T-helper 2 cell treated with Interferon-gamma antibody and Interleukin-4, amounts not matched to agents 100 ng/mL and 5 ng/mL, for 36 hours (primary cell): ENCODE measurements around the gene POLR2L. TPM values are rescaled to one million over a fixed set of nuclear protein-coding genes. Genes with fewer than 3 reads are reported as not detected.

ENCODE experiments used
- intact Hi-C: fragments of 100-400 bp; cut with micrococcal nuclease; formaldehyde crosslinking; loops from one replicate; pipeline ENCODE4 v1.15.1; 2023
- total RNA-seq: library from RNA; stranded (reverse); gene quantifications from 2 replicates; pipeline ENCODE4 v1.2.3, GENCODE V29; 2022

Gene POLR2L
- total RNA-seq, 1 donor from 2014 or later = 106 TPM

GRCh38 chr11:797296-798092, 44.8 kb downstream of the POLR2L start:
- intact Hi-C loops = loop anchor here (1.0 to 5.0 kb wide), 6 partner anchors 8 to 220 kb away; partner anchors contain the start of genes DEAF1, GATD1, PHRF1 and PIDD1

- intact Hi-C loops = loop anchor here (1.0 to 5.0 kb wide), 5 partner anchors 9 to 219 kb away; partner anchors contain the start of genes DEAF1, PHRF1, PIDD1 and RPLP2
Observed at GRCh38 chr11:796565-797295, 45.6 kb downstream of the POLR2L start.

- intact Hi-C loops = loop anchor here (2.0 to 5.0 kb wide), 3 partner anchors 49 to 219 kb away; partner anchors contain the start of genes DEAF1, PHRF1, TALDO1 and TMEM80
Observed at GRCh38 chr11:795634-796564, 46.4 kb downstream of the POLR2L start.

- intact Hi-C loops = loop anchor here (5.0 kb wide), 2 partner anchors 48 to 218 kb away; partner anchors contain the start of genes PHRF1 and TALDO1
Observed at GRCh38 chr11:794766-795633, 47.3 kb downstream of the POLR2L start.

- intact Hi-C loops = no loop called here
Observed at GRCh38 chr11:794013-794765, 48.1 kb downstream of the POLR2L start.

GRCh38 chr11:793556-793955, 48.8 kb downstream of the POLR2L start:
- intact Hi-C loops = no loop called here

- intact Hi-C loops = no loop called here
Observed at GRCh38 chr11:792873-793272, 49.5 kb downstream of the POLR2L start.

GRCh38 chr11:792535-792821, 49.9 kb downstream of the POLR2L start:
- intact Hi-C loops = no loop called here

GRCh38 chr11:791658-792534, 50.4 kb downstream of the POLR2L start:
- intact Hi-C loops = no loop called here

- intact Hi-C loops = no loop called here
Observed at GRCh38 chr11:790721-791564, 51.4 kb downstream of the POLR2L start.

- intact Hi-C loops = no loop called here
Observed at GRCh38 chr11:789943-790342, 52.4 kb downstream of the POLR2L start, which contains the start of gene CEND1. CEND1 (minus strand) TSS chr11:790090; CDS start chr11:788576, 1,514 bp downstream.

Other genes starting within 250 kb of the POLR2L start
- 50.9 and 55.3 TPM in 2 replicates for gene IRF7, start 226.6 kb downstream of the POLR2L start, total RNA-seq
- gene CDHR5, start 217.6 kb downstream of the POLR2L start, total RNA-seq = 0.07 TPM in 1 of 2 replicates, not detected in the other
- not detected in 2 replicates for gene SCT, start 215.3 kb downstream of the POLR2L start, total RNA-seq
- gene DRD4, start 205.3 kb downstream of the POLR2L start, total RNA-seq = 0.14 and 0.39 TPM in 2 replicates
- gene DEAF1, start 147.3 kb downstream of the POLR2L start, total RNA-seq = 49.3 and 52.6 TPM in 2 replicates
- gene TMEM80, start 146.7 kb downstream of the POLR2L start, total RNA-seq = 21.9 and 22.6 TPM in 2 replicates
- gene EPS8L2, start 136.3 kb downstream of the POLR2L start, total RNA-seq = 12.3 and 12.6 TPM in 2 replicates
- gene TALDO1, start 95.1 kb downstream of the POLR2L start, total RNA-seq = 261 and 277 TPM in 2 replicates
- 60.8 and 61.5 TPM in 2 replicates for gene GATD1, start 65.0 kb downstream of the POLR2L start, total RNA-seq
- gene CEND1, start 52.4 kb downstream of the POLR2L start, total RNA-seq = 1.6 and 2.0 TPM in 2 replicates
- 57.4 and 57.9 TPM in 2 replicates for gene SLC25A22, start 44.2 kb downstream of the POLR2L start, total RNA-seq
- 40.1 and 41.9 TPM in 2 replicates for gene PIDD1, start 37.3 kb downstream of the POLR2L start, total RNA-seq
- gene RPLP2, start 32.6 kb downstream of the POLR2L start, total RNA-seq = 2,156 and 2,169 TPM in 2 replicates
- gene PNPLA2, start 23.6 kb downstream of the POLR2L start, total RNA-seq = 43.0 and 50.3 TPM in 2 replicates
- 6.4 and 8.0 TPM in 2 replicates for gene CRACR2B, start 14.6 kb downstream of the POLR2L start, total RNA-seq
- gene CD151, start 9.6 kb downstream of the POLR2L start, total RNA-seq = 41.4 and 42.4 TPM in 2 replicates
- gene TSPAN4, start 323 bp upstream of the POLR2L start, total RNA-seq = 8.5 and 8.8 TPM in 2 replicates
- gene CHID1, start 68.3 kb upstream of the POLR2L start, total RNA-seq = 51.8 and 58.9 TPM in 2 replicates
- 59.6 and 69.5 TPM in 2 replicates for gene AP2A2, start 83.3 kb upstream of the POLR2L start, total RNA-seq
- not detected in 2 replicates for gene MUC6, start 194.2 kb upstream of the POLR2L start, total RNA-seq
- not detected in 2 replicates for gene MUC2, start 232.3 kb upstream of the POLR2L start, total RNA-seq